Measurements from ENCODE around the gene PATJ.
"Not testable (repeated sequence)": the region's sequence is repeated elsewhere in the genome, so short reads cannot be mapped to it uniquely, and the experiment has no call there.

PATJ gene

GRCh38 chr1:61818992-61819391 lies 76.7 kb downstream of the PATJ start:
- no peak for DNase-seq (ENCODE audit: low read depth)

GRCh38 chr1:61819421-61819820 lies 77.1 kb downstream of the PATJ start:
- no peak for DNase-seq (ENCODE audit: low read depth)

- no peak for DNase-seq (ENCODE audit: low read depth)
These were observed 83.1 kb downstream of the PATJ start for GRCh38 chr1:61825393-61825792.

DNA sequence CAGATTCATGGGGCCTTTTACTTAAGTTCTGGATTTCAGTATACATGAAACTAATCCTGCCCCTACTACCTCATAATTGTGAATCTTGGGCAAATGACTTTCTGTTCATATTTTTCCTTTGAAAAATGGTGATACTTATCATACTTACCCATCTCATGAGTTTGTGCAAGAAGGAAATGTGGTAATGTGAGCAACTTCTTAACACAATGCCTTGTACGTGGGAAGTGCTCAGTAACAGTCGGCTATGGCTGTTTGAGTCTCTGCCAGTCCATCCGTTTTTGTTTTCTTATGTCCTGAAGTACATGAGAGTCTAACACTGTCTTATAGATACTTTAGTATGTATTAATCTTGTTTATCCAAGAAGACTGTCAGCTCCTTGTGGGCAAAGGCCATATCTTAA lies 86.5 kb downstream of the PATJ start:
- no peak for DNase-seq (ENCODE audit: low read depth)

DNA sequence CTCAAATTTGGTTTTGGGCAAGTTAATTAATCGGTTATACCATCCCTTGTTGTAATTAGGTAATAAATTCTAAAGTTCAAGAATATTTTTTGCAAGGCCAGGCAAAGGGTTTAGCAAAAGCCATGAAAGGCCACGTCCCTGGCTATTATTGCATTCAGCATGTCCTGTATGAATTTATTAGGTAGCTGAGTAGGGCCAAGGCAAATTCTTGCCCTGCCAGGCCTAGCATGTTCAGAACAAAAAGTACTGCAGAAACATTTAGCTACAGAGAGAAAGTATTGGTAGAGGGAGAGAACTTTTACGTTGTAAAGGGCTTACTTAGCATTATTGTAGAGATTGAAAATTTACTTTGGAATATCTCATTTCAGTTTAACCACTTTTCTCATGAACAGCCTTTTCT lies 94.4 kb downstream of the PATJ start:
- no peak for DNase-seq (ENCODE audit: low read depth)

GRCh38 chr1:61837607-61838006 lies 95.3 kb downstream of the PATJ start:
- not testable (repeated sequence) for DNase-seq (ENCODE audit: low read depth)

- DNase-seq (ENCODE audit: low read depth) = no peak
These were observed 97.4 kb downstream of the PATJ start for GRCh38 chr1:61839679-61840078.

GRCh38 chr1:61842036-61842435 lies 99.8 kb downstream of the PATJ start:
- DNase-seq (ENCODE audit: low read depth) = no peak

DNA sequence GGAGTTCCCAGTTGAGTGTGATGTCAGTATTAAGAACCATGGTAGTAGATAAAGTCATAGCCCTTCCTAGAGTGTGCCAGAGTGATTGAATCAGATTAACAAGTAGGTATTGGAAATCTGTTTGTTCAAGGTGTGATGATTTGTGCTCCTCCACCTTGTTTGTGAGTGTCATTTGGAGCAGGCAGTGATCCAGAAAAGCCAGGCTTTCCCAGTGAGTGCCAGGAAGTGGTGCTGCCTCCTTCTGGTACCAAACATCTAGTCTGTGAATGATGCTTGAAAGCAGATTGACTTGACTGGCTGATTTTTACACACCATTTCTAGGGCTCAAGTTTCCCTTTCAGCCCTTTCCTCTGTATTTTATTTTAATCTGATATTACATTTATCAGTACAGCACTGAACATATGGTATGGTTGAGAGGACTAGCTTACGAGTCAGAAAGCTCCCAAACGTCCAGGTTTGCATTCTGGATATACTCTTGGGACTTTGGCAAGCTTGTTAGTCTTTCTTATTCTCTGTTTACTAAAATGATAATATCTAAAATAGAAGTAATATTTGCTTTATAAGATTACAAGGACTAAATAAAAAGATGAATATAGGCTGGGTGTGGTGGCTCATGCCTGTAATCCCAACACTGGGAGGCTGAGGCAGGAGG lies 100.7 kb downstream of the PATJ start:
- DNase-seq (ENCODE audit: low read depth) = no peak

DNA sequence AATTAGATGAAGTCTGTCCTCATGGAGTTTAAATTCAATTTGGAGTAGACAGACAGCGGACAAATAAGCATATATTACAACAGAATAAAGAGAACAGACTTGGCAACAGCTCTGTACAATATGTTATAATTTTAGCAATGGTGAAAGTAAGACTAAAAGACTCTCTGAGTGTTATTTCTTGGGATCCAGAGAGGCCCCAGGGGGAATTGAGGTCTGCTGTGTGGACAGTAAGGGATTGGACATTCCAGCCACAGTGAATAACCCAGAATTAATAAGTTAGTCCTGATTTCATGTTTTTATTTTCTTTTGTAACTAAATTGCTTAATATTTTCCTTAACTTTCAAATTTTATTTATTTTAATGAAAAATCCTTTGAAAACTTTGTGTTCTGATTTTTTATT lies 101.7 kb downstream of the PATJ start:
- no peak for DNase-seq (ENCODE audit: low read depth)

DNA sequence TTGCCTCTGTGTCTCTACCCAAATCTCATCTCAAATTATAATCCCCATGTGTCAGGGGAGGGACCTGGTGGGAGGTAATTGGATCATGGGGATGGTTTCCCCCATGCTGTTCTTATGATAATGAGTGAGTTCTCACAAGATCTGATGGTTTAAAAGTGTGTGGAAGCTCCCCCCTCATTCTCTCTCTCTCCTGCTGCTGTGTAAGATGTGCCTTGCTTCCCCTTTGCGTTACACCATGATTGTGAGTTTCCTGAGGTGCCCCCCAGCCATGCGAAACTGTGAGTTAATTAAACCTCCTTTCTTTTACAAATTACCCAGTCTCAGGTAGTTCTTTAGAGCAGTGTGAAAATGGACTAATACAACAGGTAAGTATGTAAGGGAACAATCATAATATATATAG lies 102.4 kb downstream of the PATJ start:
- DNase-seq (ENCODE audit: low read depth) = not testable (repeated sequence)

DNA sequence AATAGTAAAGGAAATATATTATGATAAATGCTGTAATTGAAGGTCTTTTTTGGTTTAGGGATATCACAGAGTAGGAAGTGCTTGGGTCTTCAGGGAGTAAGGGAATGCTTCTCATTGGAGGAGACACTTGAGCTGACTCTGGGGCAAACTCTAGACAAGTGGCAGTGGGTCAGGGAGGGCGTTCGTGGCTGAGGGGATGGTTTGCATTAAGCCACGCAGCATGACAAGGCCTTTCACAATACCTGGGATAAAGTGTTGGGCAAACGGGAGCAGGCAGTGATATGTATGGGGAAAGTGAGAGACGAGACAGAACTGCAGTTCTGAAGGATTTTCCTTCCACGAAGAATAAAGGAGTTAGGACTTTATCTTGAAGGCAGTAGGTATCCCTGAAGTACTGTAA lies 109.0 kb downstream of the PATJ start:
- no peak for DNase-seq (ENCODE audit: low read depth)

DNA sequence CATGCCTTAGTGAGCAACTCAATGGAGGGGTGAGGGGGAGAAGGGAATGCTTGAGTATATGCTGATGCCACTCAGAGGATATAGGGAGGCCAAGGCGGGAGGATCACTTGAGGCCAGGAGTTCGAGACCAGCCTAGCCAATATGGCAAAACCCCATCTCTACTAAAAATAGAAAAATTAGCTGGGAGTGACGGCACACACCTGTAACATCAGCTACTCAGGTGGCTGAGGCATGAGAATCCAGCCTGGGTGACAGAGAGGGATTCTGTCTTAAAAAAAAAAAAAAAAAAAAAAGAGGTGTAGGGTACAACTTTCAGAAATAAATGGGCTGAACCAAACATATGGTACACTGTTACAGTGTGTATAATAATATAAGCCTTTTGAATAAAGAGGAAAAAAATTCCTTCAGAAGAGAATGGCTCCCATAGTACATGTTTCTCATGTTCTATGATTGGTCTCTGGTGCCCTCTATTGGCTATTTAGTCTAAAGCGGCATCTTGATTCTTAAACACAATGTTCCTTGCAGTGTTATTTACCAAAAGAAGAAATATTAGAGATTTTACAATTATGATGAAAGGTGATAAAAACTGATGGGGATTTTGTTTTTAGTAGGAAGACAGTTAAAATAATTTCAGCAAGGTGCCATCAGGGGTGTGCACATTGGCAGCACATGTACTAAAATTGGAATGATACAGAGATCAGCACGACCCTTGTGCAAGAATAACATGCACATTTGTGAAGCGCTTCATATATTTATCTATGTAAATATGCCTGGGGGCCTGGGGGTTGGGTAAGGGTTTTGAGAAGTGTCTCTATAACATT lies 109.8 kb downstream of the PATJ start:
- DNase-seq (ENCODE audit: low read depth) = no peak

DNA sequence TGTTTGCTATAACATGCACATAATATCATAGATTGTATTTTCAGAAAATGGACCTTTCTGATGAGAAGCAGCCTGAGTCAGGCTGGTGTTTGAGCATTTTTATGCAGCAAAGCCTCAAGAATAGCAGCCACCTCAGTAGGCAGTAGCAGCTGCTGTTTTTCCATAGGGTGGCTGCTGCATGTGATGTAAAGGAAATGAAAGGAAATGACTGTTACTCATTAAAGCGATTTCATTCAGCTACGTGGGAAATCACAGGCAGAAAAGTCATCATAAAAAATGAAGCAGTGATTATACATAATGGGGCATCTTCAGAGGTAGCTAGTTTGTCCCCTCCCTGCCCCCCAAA lies 110.4 kb downstream of the PATJ start:
- no peak for DNase-seq (ENCODE audit: low read depth)

DNA sequence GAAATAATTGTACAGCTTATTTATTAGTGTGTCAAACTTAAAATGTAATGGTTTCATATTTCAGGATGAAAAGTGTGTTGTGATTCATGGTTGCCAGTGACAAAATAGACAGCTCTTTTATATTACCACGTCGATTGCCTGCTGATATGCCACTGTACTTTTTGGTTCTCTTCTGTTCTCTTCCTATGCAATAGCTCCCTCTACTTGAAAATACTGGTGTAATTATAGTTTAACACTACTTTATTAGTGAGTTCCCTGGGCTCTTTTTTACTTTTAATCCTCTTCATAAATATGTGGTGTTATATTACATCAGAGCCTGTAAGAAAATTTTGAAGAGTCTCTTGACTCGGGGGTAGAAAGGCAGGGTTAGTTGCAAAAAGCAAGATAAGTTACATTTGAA lies 111.3 kb downstream of the PATJ start:
- no peak for DNase-seq (ENCODE audit: low read depth)

DNA sequence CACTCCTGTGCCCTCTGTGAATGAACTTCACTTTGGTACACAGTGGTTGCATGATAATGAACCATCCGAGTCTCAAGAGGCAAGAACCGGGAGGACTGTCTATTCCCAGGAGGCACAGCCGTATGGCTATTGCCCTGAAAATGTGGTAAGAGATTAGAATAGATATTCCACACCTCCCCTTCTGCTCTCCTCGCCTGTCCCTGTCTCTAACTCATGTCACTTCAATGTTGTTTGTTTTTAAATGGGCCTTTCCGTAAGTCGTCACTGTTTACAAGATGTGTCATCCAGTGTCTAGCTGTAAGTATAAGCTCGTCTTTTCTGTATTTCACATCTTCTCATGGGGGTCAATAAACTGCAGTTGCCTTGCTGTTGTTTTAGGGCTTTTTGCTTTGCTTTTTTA lies 122.2 kb downstream of the PATJ start:
- DNase-seq (ENCODE audit: low read depth) = no peak

- no peak for DNase-seq (ENCODE audit: low read depth)
These were observed 123.5 kb downstream of the PATJ start for GRCh38 chr1:61865646-61866220.

DNA sequence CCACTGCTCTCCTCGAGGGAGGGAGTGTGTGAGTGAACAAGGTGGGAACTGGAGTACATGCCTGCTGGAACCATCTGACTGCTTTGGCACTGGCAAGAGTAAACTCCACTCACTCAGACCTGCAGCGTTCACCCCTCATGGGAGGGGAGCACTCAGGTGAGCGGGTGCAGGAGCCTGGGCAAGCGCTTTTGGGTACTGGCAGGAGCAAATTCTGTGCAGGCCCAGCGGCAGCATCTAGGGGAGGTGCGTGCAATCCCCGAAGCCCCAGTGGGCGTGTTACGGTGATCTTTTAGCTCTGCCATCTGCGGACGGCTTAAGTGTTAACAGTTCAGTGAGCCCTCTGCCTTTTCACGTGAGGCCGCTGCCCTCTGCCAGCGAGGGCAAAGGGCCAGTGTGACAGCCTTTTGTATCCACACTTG lies 127.4 kb downstream of the PATJ start:
- no peak for DNase-seq (ENCODE audit: low read depth)

DNA sequence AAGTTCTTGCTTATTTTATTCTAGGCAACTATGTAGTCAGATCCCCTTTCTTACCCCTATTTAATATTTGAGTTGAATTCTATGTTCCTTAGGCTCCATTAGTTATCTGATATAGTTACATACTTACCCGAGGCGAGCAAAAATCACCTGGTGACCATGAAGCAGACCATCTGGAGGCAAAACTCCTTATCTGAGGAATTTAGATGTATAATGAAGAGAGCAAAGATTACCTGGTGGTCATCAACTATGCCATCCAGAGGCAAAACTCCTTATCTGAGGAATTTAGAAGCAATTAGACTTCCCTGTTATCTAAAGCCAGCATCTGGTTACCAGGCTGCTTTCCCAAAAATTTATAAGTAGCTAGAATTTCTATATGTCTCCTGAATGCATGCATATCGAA lies 129.9 kb downstream of the PATJ start:
- no peak for DNase-seq (ENCODE audit: low read depth)

DNA sequence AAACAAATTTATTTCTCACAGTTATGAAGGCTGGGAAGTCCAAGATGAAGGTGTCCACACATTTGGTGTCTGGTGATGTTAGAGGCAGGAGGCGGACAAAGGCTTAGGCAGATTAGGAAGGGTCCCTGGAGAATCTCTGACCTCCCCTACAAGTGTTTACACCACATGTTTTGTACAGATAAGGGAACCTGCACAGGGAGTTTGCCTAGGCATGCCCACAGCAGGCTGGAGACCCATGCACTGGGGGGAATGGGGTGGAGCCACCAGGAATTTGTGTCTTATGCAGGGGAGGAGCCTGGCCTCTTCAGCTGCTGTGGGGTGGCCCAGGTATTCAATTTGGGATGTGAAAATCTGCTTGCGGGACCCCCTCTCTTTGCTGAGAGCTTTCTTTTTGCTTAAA lies 131.3 kb downstream of the PATJ start:
- DNase-seq (ENCODE audit: low read depth) = no peak

DNA sequence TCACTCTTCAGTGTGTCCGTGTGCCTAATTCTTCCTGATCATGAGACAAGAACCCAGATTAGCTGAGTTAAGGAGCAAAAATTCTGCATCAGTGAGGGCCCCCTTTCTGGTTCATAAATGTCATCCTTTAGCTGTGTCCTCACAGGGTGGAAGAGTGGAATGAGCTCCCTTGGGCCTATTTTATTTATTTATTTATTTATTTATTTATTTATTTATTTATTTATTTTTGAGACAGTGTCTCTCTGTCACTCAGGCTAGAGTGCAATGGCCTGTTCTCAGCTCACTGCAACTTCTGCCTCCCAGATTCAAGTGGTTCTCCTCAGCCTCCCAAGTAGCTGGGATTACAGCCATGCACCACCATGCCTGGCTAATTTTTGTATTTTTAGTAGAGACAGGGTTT lies 131.7 kb downstream of the PATJ start:
- DNase-seq (ENCODE audit: low read depth) = no peak

DNA sequence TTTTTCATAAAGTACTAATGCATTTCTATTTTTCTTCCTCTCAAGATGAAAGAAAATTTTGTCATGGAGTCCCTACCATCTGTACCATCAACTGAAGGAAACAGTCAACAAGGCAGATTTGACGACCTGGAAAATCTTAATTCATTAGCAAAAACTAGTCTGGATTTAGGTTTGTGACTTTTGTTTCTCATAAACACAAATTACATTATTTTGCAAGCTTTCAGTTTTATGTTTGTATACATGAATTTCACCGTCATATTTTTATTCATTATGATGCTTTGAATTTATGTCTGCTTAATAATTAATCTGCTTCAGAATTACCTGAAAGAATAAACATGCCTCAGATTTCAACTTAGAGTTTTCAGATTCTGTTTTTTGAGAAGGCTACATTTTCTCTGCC lies 132.9 kb downstream of the PATJ start:
- no peak for DNase-seq (ENCODE audit: low read depth)

- DNase-seq (ENCODE audit: low read depth) = not testable (repeated sequence)
These were observed 137.7 kb downstream of the PATJ start for GRCh38 chr1:61879887-61880474.

Measured in activated T-helper 1 cell treated with Interleukin-2 at 50 U/mL for 16 hours (primary cell).